GM15510 (cell line): ENCODE results near the gene TSSC4.

Experiments used
- POLR2A ChIP-seq: IDR thresholded peaks from 3 replicates; pipeline ENCODE4 v1.6.1; 2011; ENCODE audit warnings: borderline replicate concordance; ENCODE audit not compliant: insufficient read length; ENCODE audit errors: extremely low read depth

TSSC4 gene

GRCh38 chr11:2414616-2415015 lies 14.1 kb downstream of the TSSC4 start:
- TF ChIP-seq POLR2A, result no peak

DNA sequence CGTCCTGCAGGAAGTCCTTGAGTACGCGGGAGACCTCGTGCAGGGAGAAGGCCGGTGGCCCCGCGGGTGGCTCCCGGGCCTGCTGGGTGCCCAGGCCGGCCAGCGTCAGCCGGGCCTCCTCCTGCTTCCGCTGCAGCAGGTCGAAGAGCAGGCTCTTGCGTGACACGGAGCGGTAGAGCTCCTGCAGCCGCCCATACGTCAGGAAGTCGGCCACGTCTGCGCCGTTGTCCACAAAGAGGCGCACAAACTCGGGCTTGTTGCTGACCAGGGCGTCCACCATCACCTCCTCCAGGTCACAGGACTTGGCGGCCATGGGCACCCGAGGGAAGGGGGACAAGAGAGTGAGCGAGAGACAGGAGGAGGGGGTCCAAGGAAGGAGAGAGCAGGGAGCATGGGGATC lies 14.6 kb downstream of the TSSC4 start:
- no peak for TF ChIP-seq POLR2A

GRCh38 chr11:2415601-2416380 lies 15.2 kb downstream of the TSSC4 start:
- no peak for TF ChIP-seq POLR2A

DNA sequence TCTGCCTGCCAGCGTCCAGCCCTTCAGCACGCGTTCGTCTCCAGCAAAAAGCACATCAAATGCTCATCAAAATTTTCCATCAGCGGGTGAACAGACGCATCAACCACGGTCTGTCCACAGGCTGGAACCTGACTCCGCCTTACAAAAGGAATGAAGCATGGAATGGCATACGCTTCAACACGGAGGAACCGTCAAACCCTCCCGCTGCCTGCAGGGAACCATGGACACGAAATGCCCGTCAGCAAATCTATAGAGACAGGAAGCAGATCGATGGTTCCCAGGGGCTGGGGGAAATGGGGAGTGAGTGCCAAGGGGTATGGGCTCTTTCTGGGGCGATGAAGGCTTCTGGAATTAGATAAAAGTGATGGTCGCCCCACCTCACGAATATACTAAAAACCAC lies 16.2 kb downstream of the TSSC4 start:
- TF ChIP-seq POLR2A, result no peak

GRCh38 chr11:2417856-2418692 lies 17.5 kb downstream of the TSSC4 start:
- TF ChIP-seq POLR2A, result no peak

DNA sequence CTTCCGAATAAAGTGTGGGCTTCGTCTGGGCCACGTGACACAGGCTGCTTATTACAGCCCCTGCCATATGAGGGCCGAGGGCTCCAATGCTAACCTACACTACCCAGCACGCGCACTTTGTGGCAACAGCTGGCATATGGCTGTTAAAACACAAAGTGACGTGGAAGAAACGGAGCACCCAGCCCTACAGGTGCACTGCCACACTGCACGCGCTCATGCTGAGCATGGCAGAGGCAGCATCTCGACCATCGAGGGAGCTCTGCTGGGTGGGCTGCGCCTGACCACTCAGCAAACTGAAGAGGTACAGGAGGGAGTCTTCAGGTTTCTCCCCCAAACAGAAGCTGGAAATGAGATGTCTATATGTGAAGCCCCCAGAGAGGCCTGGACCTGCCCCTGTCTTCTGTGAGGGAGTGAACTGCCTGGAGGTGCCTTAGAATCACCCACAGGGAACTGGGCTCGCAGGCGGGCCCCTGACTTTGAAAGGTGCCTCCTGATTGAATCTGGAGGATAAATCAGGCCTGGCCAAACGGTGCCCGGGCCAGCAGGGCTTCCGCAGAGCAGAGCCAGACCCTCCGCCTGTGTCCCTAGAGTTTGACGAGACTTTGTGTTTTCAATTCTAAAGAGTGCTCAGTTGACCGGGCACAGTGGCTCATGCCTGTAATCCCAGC lies 18.3 kb downstream of the TSSC4 start:
- TF ChIP-seq POLR2A, result no peak

DNA sequence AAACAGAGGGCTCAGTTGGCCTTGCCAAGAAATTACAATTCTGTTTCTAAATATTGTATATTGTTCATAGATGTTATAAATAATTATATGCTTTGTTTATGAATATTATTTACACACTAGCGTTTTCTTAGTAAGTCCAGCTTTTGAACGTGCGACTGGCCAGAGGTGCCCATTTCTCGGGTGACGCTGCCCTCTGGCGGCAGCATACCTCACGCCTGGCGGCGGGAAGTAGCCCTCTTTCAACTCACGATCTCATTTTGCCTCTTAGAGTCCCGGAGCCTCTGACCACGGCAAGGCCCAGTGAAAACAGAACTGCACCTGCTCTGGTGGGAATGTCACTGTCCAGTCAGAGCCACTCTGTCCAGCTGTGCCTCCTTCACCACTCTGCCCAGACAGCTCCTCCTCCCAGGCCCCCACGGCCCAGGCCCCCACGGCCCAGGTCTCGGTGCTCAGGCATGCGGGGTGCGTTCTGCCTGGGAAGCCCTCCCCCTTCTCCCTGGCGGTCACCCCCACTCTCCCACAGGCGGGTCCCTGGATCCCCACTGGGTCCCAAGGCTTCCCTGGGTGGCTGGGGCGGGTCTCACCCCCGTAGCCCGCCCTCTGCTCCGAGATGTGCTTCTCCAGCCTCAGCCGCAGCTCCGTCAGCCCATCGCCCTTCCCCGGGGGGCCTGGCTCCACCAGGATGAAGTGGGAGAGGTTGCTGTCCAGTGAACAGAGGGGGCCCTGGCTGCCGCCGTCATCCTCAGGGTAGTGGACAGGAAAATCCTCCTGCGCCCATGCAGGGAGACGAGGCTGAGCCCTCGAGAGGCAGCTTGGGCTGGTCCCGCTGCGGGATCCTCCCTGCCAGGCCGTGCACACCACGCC lies 19.3 kb downstream of the TSSC4 start:
- no peak for TF ChIP-seq POLR2A

DNA sequence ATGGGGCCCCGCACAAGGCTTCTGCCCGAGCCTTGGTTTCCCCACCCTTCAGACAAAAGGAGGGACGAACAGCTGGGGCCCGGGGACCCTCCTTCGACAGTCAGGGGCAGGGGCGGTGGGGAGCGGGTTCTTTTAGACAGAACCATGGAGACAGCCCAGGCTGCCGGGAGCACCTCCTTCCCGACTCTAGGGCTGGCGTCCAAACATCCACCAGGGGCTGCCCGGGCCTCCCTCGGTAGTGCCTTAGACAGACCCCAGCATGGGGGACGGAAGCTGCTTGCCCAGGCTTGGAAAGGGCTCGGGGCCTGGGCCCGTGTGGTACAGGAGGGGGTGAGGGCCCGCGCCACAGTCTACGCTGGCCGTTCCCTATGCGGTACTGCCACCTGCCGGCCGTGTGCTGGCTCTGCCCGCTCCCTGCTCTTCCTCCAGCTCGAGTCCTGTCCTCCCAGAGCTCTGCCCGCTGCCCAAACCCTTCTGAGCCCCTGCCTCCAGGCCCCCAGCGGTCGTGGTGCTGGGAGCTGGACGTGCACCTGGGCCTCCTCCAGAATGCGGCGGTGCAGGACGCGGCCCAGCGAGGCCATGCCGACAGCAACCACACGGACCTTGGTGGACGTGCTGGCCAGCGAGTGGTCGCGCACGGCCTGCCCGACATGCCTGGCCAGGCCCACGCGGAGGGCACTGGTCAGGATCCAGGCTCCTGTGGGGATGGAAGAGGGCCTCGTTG lies 20.1 kb downstream of the TSSC4 start:
- TF ChIP-seq POLR2A, result no peak

GRCh38 chr11:2421226-2421994 lies 20.9 kb downstream of the TSSC4 start:
- TF ChIP-seq POLR2A, result no peak

GRCh38 chr11:2421996-2422395 lies 21.4 kb downstream of the TSSC4 start:
- no peak for TF ChIP-seq POLR2A

DNA sequence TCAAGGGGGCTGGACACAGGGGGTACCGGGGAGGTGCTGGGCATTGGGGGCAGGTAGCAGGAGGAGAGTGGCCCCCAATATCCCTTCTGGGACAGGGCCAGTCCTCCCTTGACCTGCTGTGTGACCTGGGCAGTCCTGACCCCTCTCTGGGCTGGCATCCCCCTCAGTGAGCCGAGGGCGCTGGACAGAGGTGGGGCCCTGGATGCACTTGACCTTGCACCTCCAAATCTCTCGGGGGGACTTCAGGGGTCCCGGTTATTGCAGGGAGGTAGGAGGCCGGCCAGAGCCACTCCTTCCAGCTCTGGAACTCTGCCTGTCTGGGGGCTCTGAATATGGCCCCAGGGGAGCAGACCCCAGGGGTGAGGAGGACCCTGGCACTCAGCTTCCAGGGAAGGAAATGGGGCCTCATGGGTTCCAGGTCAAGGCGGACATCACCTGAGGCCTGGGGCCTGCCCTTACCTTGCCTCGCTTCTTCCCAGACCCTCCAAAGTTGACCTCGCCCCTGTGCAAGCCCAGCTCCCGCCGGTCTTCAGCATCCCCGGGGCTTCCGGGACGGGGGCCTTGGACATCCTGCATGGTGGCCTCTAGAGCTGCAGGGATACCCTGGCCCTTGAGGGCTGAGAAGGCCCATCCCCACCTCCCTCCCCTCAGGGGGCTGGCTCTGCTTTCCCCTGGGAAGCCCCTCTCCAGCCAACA lies 22.1 kb downstream of the TSSC4 start:
- no peak for TF ChIP-seq POLR2A
